H1 (cell line): ENCODE data around the gene UGT2B7. TPM values are rescaled to one million over a fixed set of nuclear protein-coding genes. Genes with fewer than 3 reads are reported as not detected.
"Not testable (repeated sequence)": the region's sequence is repeated elsewhere in the genome, so short reads cannot be mapped to it uniquely, and the experiment has no call there.

Experiments
- CTCF ChIA-PET: fragments of 300-600 bp; sonication (Branson Sonifier 250); formaldehyde crosslinking; loops from one replicate; lab custom pipeline; 2021; ENCODE audit not compliant: partially characterized antibody; lab: Charles Lee
- POLR2A ChIA-PET: fragments of 300-600 bp; sonication (Branson Sonifier 250); formaldehyde crosslinking; loops from one replicate; lab custom pipeline; 2021; ENCODE audit warnings: inconsistent platforms; ENCODE audit not compliant: partially characterized antibody; lab: Charles Lee
- DNase-seq, 2 experiments: peaks; one replicate each; pipeline versions ENCODE4 v3.0.0 to v3.0.0-alpha.2; 2010 to 2022; ENCODE audit warnings: low spot score in 2 of 2, low read depth in 1 of 2, mixed read lengths in 1 of 2
- FAIRE-seq: peaks from 2 replicates; lab custom pipeline; 2011; peaks lifted over from hg19 to GRCh38; lab: Jason Lieb, UNC
- H2AFZ ChIP-seq: 2 replicates; pipeline ENCODE4 v1.8.1; 2012; ENCODE audit warnings: low read length, inconsistent platforms
- H2AK5ac ChIP-seq: 2 replicates; pipeline ENCODE4 v1.6.1; 2013; ENCODE audit warnings: low read depth, low read length
- H2BK120ac ChIP-seq: replicated peaks from 2 replicates; pipeline ENCODE3; 2013; ENCODE audit warnings: low read depth, low read length, inconsistent platforms
- H2BK12ac ChIP-seq: 2 replicates; pipeline ENCODE4 v1.6.1; 2013; ENCODE audit warnings: low read depth, low read length
- H2BK15ac ChIP-seq: 2 replicates; pipeline ENCODE4 v1.6.1; 2013; ENCODE audit warnings: low read length
- H2BK20ac ChIP-seq: 2 replicates; pipeline ENCODE4 v1.6.1; 2013; ENCODE audit warnings: low read length
- H2BK5ac ChIP-seq: 2 replicates; pipeline ENCODE4 v1.6.1; 2013; ENCODE audit warnings: low read depth, low read length
- H3K14ac ChIP-seq: 2 replicates; pipeline ENCODE4 v1.6.1; 2013; ENCODE audit warnings: inconsistent platforms; ENCODE audit not compliant: insufficient read length
- H3K18ac ChIP-seq: 2 replicates; pipeline ENCODE4 v1.6.1; 2013; ENCODE audit warnings: low read length; ENCODE audit errors: extremely low read depth
- H3K23ac ChIP-seq: 2 replicates; pipeline ENCODE4 v1.6.1; 2013; ENCODE audit warnings: inconsistent platforms; ENCODE audit not compliant: insufficient read length
- H3K23me2 ChIP-seq: 2 replicates; pipeline ENCODE4 v1.6.1; 2013; ENCODE audit warnings: low read depth, low read length
- H3K27ac ChIP-seq: 2 replicates; pipeline ENCODE4 v1.6.1; 2011; ENCODE audit warnings: low read depth, low read length, inconsistent platforms
- H3K27me3 ChIP-seq, 4 experiments: replicated peaks in 1 of 4; 1 replicate in 1 of 4; 2 replicates in 3 of 4; pipeline versions ENCODE4 v1.6.1 to v1.8.1; 2011 to 2013; ENCODE audit warnings: low read length in 3 of 4, mild to moderate bottlenecking in 3 of 4, inconsistent platforms in 2 of 4, mixed read lengths in 2 of 4, moderate library complexity in 1 of 4; ENCODE audit not compliant: control insufficient read depth in 3 of 4, insufficient read depth in 3 of 4; ENCODE audit errors: extremely low read depth in 1 of 4
- H3K36me3 ChIP-seq, 4 experiments: 2 replicates each; pipeline versions ENCODE4 v1.6.1 to v1.8.1; 2011 to 2013; ENCODE audit warnings: mild to moderate bottlenecking in 4 of 4, low read length in 3 of 4, moderate library complexity in 2 of 4, control low read depth in 1 of 4, inconsistent platforms in 1 of 4; ENCODE audit not compliant: insufficient read depth in 4 of 4, control insufficient read depth in 2 of 4
- H3K4ac ChIP-seq: replicated peaks from 2 replicates; pipeline ENCODE3; 2013; ENCODE audit warnings: low read length, low read depth, mixed read lengths, inconsistent platforms; ENCODE audit not compliant: insufficient read length
- H3K4me1 ChIP-seq, 4 experiments: replicated peaks in 1 of 4; 1 replicate in 1 of 4; 2 replicates in 3 of 4; pipeline versions ENCODE4 v1.6.1 to v1.8.1; 2011 to 2013; ENCODE audit warnings: low read length in 3 of 4, inconsistent platforms in 2 of 4, mixed read lengths in 1 of 4; ENCODE audit not compliant: insufficient read depth in 4 of 4, control insufficient read depth in 3 of 4
- H3K4me2 ChIP-seq, 2 experiments: 2 replicates each; pipeline versions ENCODE4 v1.6.1 to v1.8.1; 2011 to 2013; ENCODE audit warnings: low read depth in 2 of 2, low read length in 2 of 2, control low read depth in 1 of 2, inconsistent platforms in 1 of 2, mild to moderate bottlenecking in 1 of 2; ENCODE audit not compliant: insufficient read depth in 1 of 2
- H3K4me3 ChIP-seq, 4 experiments: fragments of 200-600, 300-600 bp in 1 of 4; sonication (generic), shearing (Covaris generic), sonication (Bioruptor Twin) in 1 of 4; 2 replicates each; pipeline versions ENCODE4 v1.5.1 to v1.8.1; 2011 to 2016; ENCODE audit warnings: low read length in 4 of 4, low read depth in 3 of 4, control low read depth in 2 of 4, inconsistent platforms in 2 of 4, mild to moderate bottlenecking in 2 of 4, mixed read lengths in 1 of 4, moderate library complexity in 1 of 4; ENCODE audit not compliant: insufficient read depth in 2 of 4; ENCODE audit errors: extremely low read depth in 1 of 4
- H3K56ac ChIP-seq: replicated peaks from 2 replicates; pipeline ENCODE3; 2013; ENCODE audit warnings: low read depth, mild to moderate bottlenecking, mixed read lengths, low read length, inconsistent platforms; ENCODE audit not compliant: insufficient read length
- H3K79me1 ChIP-seq: 2 replicates; pipeline ENCODE4 v1.6.1; 2013; ENCODE audit warnings: low read depth, low read length, control low read depth
- H3K79me2 ChIP-seq, 2 experiments: 2 replicates each; pipeline versions ENCODE4 v1.6.1 to v1.8.1; 2012 to 2013; ENCODE audit warnings: low read length in 2 of 2, mild to moderate bottlenecking in 2 of 2, inconsistent platforms in 1 of 2; ENCODE audit not compliant: insufficient read depth in 2 of 2, control insufficient read depth in 1 of 2
- H3K9ac ChIP-seq, 4 experiments: replicated peaks in 1 of 4; 1 replicate in 1 of 4; 2 replicates in 3 of 4; pipeline versions ENCODE4 v1.6.1 to v1.8.1; 2011 to 2013; ENCODE audit warnings: low read depth in 3 of 4, low read length in 3 of 4, control low read depth in 2 of 4, mild to moderate bottlenecking in 2 of 4, moderate library complexity in 2 of 4, inconsistent platforms in 1 of 4; ENCODE audit errors: extremely low read depth in 1 of 4
- H3K9me3 ChIP-seq, 2 experiments: 2 replicates each; pipeline versions ENCODE4 v1.6.1 to v1.8.1; 2012 to 2013; ENCODE audit warnings: mild to moderate bottlenecking in 2 of 2, moderate library complexity in 2 of 2, control low read depth in 1 of 2, inconsistent platforms in 1 of 2, low read depth in 1 of 2, low read length in 1 of 2, mixed read lengths in 1 of 2; ENCODE audit not compliant: insufficient read depth in 2 of 2
- H4K20me1 ChIP-seq, 2 experiments: replicated peaks in 1 of 2; 2 replicates each; pipeline versions ENCODE3 to v1.8.1; 2011 to 2013; ENCODE audit warnings: inconsistent platforms in 2 of 2, low read length in 2 of 2, mild to moderate bottlenecking in 1 of 2; ENCODE audit not compliant: insufficient read depth in 2 of 2, control insufficient read depth in 1 of 2
- H4K5ac ChIP-seq: 2 replicates; pipeline ENCODE4 v1.6.1; 2013; ENCODE audit warnings: low read length, low read depth, mixed read lengths, inconsistent platforms; ENCODE audit not compliant: insufficient read length
- H4K8ac ChIP-seq: 2 replicates; pipeline ENCODE4 v1.8.0; 2013; ENCODE audit warnings: mild to moderate bottlenecking, moderate library complexity, low read length, inconsistent platforms; ENCODE audit not compliant: insufficient read depth; ENCODE audit errors: extremely low read depth
- H4K91ac ChIP-seq: replicated peaks from 2 replicates; pipeline ENCODE3; 2013; ENCODE audit warnings: low read length, mixed read lengths, inconsistent platforms; ENCODE audit not compliant: insufficient read length
- WGBS, 2 experiments: shearing (Covaris generic) in 1 of 2; methylation state at CpG; one replicate each; pipeline versions ENCODE4 v1.1.6 to v1.1.7; 2013 to 2015; ENCODE audit warnings: low lambda C conversion rate in 2 of 2, mixed read lengths in 2 of 2, inconsistent platforms in 1 of 2, low coverage in 1 of 2, missing lambda C conversion rate in 1 of 2; ENCODE audit not compliant: insufficient replicate concordance in 2 of 2, insufficient coverage in 1 of 2, insufficient read length in 1 of 2; ENCODE audit errors: extremely low coverage in 1 of 2, missing lambda C conversion rate in 1 of 2; 5-methylcytosine and 5-hydroxymethylcytosine counted together
- polyA plus RNA-seq, 7 experiments: library from polyadenylated mRNA; depleted of rRNA in 3 of 7; stranded (reverse) in 5 of 7; unstranded in 2 of 7; fragments of >200 nt in 5 of 7; fragments of 200-250 nt in 2 of 7; gene quantifications; 1 replicate in 5 of 7; 2 replicates in 1 of 7; 4 replicates in 1 of 7; pipeline versions ENCODE4 v1.2.1 to v1.2.3, GENCODE V29; 2011 to 2013; ENCODE audit warnings: missing spikeins in 2 of 7, mixed read lengths in 2 of 7
- total RNA-seq: library from RNA; stranded (reverse); fragmentation: NEBNext Ultra II Directional; extraction: Animal tissue kit (Norgen Biotek cat#: 25700); gene quantifications from 2 replicates; pipeline ENCODE4 v1.2.1, GENCODE V29; 2021

The UGT2B7 gene
- total and polyA plus RNA-seq, 2 of the 8 experiments (the other 6 are each of a cell fraction or from before 2014, with no cell fraction given), result not detected

DNA sequence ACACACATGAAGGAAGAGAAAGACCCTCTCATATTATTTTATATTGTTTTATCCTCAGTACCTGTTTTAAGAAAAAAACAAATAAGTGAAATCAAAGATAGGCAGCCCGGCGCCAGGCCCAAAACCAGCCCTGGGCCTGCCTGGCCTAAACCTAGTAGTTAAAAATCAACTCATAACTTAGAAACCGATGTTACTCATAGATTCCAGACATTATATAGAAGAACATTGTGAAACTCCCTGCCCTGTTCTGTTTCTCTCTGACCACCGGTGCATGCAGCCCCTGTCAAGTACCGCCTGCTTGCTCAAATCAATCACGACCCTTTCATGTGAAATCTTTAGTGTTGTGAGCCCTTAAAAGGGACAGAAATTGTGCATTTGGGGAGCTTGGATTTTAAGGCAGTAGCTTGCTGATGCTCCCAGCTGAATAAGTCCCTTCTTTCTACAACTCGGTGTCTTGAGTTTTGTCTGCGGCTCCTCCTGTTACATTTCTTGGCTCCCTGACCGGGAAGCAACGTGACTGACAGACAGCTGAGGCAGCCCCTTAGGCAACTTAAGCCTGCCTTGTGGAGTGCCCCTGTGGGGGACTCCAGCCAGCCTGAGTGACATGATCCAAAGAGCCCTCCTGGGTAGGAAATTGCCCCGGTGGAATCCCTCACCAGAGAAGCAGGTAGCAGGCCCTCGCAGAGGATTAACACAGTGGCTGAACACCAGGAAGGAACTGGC, 45.3 kb upstream of the UGT2B7 start:
- H3K14ac ChIP-seq, H4K20me1 ChIP-seq, H3K27me3 ChIP-seq, CTCF ChIA-PET, H2BK20ac ChIP-seq, DNase-seq, FAIRE-seq, H2BK5ac ChIP-seq, H2BK15ac ChIP-seq, H4K91ac ChIP-seq, H2BK120ac ChIP-seq, H4K8ac ChIP-seq, H4K5ac ChIP-seq, H3K9me3 ChIP-seq, H3K4me1 ChIP-seq, H2BK12ac ChIP-seq, H3K36me3 ChIP-seq, H2AK5ac ChIP-seq, H3K79me1 ChIP-seq, H3K4me2 ChIP-seq, H3K27ac ChIP-seq, H3K56ac ChIP-seq, H3K4me3 ChIP-seq, H3K9ac ChIP-seq, POLR2A ChIA-PET, H3K18ac ChIP-seq, H3K4ac ChIP-seq, H3K23ac ChIP-seq, H3K79me2 ChIP-seq, H3K23me2 ChIP-seq: not testable (repeated sequence)
- 87% methylated on average over 12 of the region's 12 CpGs; no CpG with 5 or more reads in 1 of the 2 experiments for WGBS, 2 experiments
- H2AFZ ChIP-seq, result peak overlapping the region; percentile 76; the same call in 1 of the 2 replicates
